Neural progenitor cell (in vitro differentiated cells): Measurements from ENCODE around the gene NEIL1. TPM values are rescaled to one million over a fixed set of nuclear protein-coding genes. Genes with fewer than 3 reads are reported as not detected.

ENCODE experiments used
- DNase-seq: peaks from one replicate; pipeline ENCODE4 v3.0.0-alpha.2; 2016; ENCODE audit warnings: low spot score
- H2AFZ ChIP-seq: fragments of 200-600 bp; sonication (generic); replicated peaks from 2 replicates; pipeline ENCODE4 v1.6.1; 2016; ENCODE audit warnings: antibody characterized with exemption
- H3F3A ChIP-seq: fragments of 200-600 bp; sonication (generic); 2 replicates; pipeline ENCODE4 v1.6.1; 2016; ENCODE audit warnings: antibody characterized with exemption, low read depth
- H3K27ac ChIP-seq: fragments of 200-600 bp; sonication (generic); 2 replicates; pipeline ENCODE4 v1.5.1; 2016; ENCODE audit warnings: mild to moderate bottlenecking
- H3K27me3 ChIP-seq: fragments of 200-600 bp; sonication (generic); 2 replicates; pipeline ENCODE4 v1.6.1; 2016; ENCODE audit warnings: mild to moderate bottlenecking, moderate library complexity
- H3K36me3 ChIP-seq: fragments of 200-600 bp; sonication (generic); 2 replicates; pipeline ENCODE4 v1.5.1; 2016
- H3K4me1 ChIP-seq: fragments of 200-600 bp; sonication (generic); 2 replicates; pipeline ENCODE4 v1.6.1; 2016; ENCODE audit warnings: mixed run types
- H3K4me2 ChIP-seq: fragments of 200-600 bp; sonication (generic); 2 replicates; pipeline ENCODE4 v1.6.1; 2016
- H3K4me3 ChIP-seq: fragments of 200-600 bp; sonication (generic); 2 replicates; pipeline ENCODE4 v1.5.1; 2016
- H3K79me2 ChIP-seq: fragments of 200-600 bp; sonication (generic); 2 replicates; pipeline ENCODE4 v1.6.1; 2016; ENCODE audit warnings: low read depth
- H3K9ac ChIP-seq: fragments of 200-600 bp; sonication (generic); 2 replicates; pipeline ENCODE4 v1.6.1; 2016
- H3K9me3 ChIP-seq: fragments of 200-600 bp; sonication (generic); 2 replicates; pipeline ENCODE4 v1.5.1; 2016; ENCODE audit warnings: low read depth
- H4K20me1 ChIP-seq: fragments of 200-600 bp; sonication (generic); 2 replicates; pipeline ENCODE4 v1.6.1; 2016; ENCODE audit warnings: low read depth
- H3K27ac Mint-ChIP-seq: 3 replicates; pipeline ENCODE4 v1.8.0; 2021; ENCODE audit warnings: mixed read lengths
- H3K27me3 Mint-ChIP-seq: 2 replicates; pipeline ENCODE4 v1.8.0; 2022; ENCODE audit warnings: low read depth, mild to moderate bottlenecking, inconsistent platforms, moderate library complexity, mixed read lengths; ENCODE audit not compliant: insufficient read depth
- H3K36me3 Mint-ChIP-seq: 3 replicates; pipeline ENCODE4 v1.8.0; 2021; ENCODE audit warnings: mixed read lengths
- H3K4me1 Mint-ChIP-seq: 3 replicates; pipeline ENCODE4 v1.8.0; 2021; ENCODE audit warnings: mixed read lengths
- H3K4me3 Mint-ChIP-seq: 3 replicates; pipeline ENCODE4 v1.8.0; 2021; ENCODE audit warnings: mild to moderate bottlenecking, moderate library complexity, mixed read lengths
- H3K9me3 Mint-ChIP-seq: 3 replicates; pipeline ENCODE4 v1.8.0; 2020; ENCODE audit warnings: mixed read lengths
- EZH2 ChIP-seq: fragments of 200-600 bp; sonication (generic); IDR thresholded peaks from 2 replicates; pipeline ENCODE4 v1.6.1; 2017; ENCODE audit warnings: antibody characterized with exemption, mild to moderate bottlenecking, moderate library complexity
- EZH2phosphoT487 ChIP-seq: fragments of 200-600 bp; sonication (generic); IDR thresholded peaks from 2 replicates; pipeline ENCODE4 v1.6.1; 2017; ENCODE audit warnings: antibody characterized with exemption
- total RNA-seq: library from RNA; depleted of rRNA; stranded (reverse); fragments of >200 nt; gene quantifications from 2 replicates; pipeline ENCODE4 v1.2.3, GENCODE V29; 2015; ENCODE audit warnings: low replicate concordance
- TF ChIP-seq, protein P1 (sequence below): fragments of 200-600 bp; sonication (generic); IDR thresholded peaks from 2 replicates; pipeline ENCODE4 v1.5.1; 2017; ENCODE audit warnings: antibody characterized with exemption, mild to moderate bottlenecking

The NEIL1 gene
- total RNA-seq, 1 donor from 2014 or later = 11.2 TPM

- Histone ChIP-seq H3K4me1 (no peaks in the 10 kb centered on the region), H3K4me2 (no peak overlapping the region), H4K20me1 (no peaks in the 10 kb centered on the region), H3K36me3 (no peaks in the 10 kb centered on the region), H3K79me2 (no peaks in the 10 kb centered on the region), H3K27ac (no peak overlapping the region), H3K9me3 (no peaks in the 10 kb centered on the region), H3F3A (no peaks in the 10 kb centered on the region), H3K9ac (no peak overlapping the region), H2AFZ (no peak overlapping the region), H3K4me3 (no peak overlapping the region), H3K27me3 (no peaks in the 10 kb centered on the region)
- no peaks in the 10 kb centered on the region for H3K9me3 Mint-ChIP-seq
- H3K4me3 Mint-ChIP-seq = no peak overlapping the region
- H3K36me3 Mint-ChIP-seq = peaks cover 8% of the 10 kb centered on the region
- H3K27me3 Mint-ChIP-seq = no peaks in the 10 kb centered on the region
- no peaks in the 10 kb centered on the region for H3K4me1 Mint-ChIP-seq
- no peak for DNase-seq
- TF ChIP-seq, protein P1, sequence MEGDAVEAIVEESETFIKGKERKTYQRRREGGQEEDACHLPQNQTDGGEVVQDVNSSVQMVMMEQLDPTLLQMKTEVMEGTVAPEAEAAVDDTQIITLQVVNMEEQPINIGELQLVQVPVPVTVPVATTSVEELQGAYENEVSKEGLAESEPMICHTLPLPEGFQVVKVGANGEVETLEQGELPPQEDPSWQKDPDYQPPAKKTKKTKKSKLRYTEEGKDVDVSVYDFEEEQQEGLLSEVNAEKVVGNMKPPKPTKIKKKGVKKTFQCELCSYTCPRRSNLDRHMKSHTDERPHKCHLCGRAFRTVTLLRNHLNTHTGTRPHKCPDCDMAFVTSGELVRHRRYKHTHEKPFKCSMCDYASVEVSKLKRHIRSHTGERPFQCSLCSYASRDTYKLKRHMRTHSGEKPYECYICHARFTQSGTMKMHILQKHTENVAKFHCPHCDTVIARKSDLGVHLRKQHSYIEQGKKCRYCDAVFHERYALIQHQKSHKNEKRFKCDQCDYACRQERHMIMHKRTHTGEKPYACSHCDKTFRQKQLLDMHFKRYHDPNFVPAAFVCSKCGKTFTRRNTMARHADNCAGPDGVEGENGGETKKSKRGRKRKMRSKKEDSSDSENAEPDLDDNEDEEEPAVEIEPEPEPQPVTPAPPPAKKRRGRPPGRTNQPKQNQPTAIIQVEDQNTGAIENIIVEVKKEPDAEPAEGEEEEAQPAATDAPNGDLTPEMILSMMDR = no peak
- TF ChIP-seq EZH2phosphoT487 (no peak), EZH2 (no peak)
- H3K27ac Mint-ChIP-seq = no peak overlapping the region
Observed at GRCh38 chr15:75359537-75360250, 12.9 kb downstream of the NEIL1 start.

- no peaks in the 10 kb centered on the region for H3K9me3 Mint-ChIP-seq
Observed at GRCh38 chr15:75360391-75360790, 13.6 kb downstream of the NEIL1 start.

DNA sequence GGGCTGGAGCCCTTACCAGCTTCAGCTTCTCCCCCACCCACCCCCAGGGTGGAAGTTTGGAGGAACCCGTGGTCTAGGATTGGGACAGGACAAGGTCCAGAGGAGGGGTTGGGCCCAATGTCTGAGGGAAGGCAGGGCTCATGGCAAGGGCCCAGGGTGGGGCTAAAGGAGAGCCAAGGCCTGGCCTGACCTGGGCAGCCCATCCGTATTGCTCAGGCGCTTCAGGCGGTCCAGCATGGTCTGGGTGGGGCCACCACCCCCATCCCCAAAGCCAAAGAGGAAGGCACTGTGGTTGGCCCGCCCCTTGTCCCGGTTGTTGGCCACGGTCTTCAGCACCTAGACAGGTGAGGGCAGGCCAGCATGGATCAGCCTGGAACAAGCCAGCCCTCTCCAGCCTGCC lies 14.0 kb downstream of the NEIL1 start:
- H3K9ac ChIP-seq = no peak overlapping the region
- DNase-seq = no peak
- H3F3A ChIP-seq = no peaks in the 10 kb centered on the region
- no peak overlapping the region for H2AFZ ChIP-seq
- peaks cover 8% of the 10 kb centered on the region for H3K36me3 Mint-ChIP-seq
- no peaks in the 10 kb centered on the region for H4K20me1 ChIP-seq
- H3K4me2 ChIP-seq = no peak overlapping the region
- no peak overlapping the region for H3K4me3 Mint-ChIP-seq
- TF ChIP-seq EZH2phosphoT487 (no peak), EZH2 (no peak)
- TF ChIP-seq, protein P1 = no peak
- H3K4me3 ChIP-seq = no peak overlapping the region
- H3K9me3 ChIP-seq = no peaks in the 10 kb centered on the region
- H3K4me1 ChIP-seq = no peaks in the 10 kb centered on the region
- H3K27me3 Mint-ChIP-seq = no peaks in the 10 kb centered on the region
- no peaks in the 10 kb centered on the region for H3K9me3 Mint-ChIP-seq
- H3K27ac ChIP-seq = no peak overlapping the region
- H3K79me2 ChIP-seq = no peaks in the 10 kb centered on the region
- H3K27ac Mint-ChIP-seq = no peak overlapping the region
- H3K36me3 ChIP-seq = no peaks in the 10 kb centered on the region
- no peaks in the 10 kb centered on the region for H3K4me1 Mint-ChIP-seq
- H3K27me3 ChIP-seq = no peaks in the 10 kb centered on the region

More at GRCh38 chr15:75360391-75360790, 13.6 kb downstream of the NEIL1 start:
- no peaks in the 10 kb centered on the region for H3K79me2 ChIP-seq
- TF ChIP-seq EZH2phosphoT487 (no peak), EZH2 (no peak)
- TF ChIP-seq, protein P1 = no peak
- no peaks in the 10 kb centered on the region for H3F3A ChIP-seq
- no peak overlapping the region for H2AFZ ChIP-seq
- no peaks in the 10 kb centered on the region for H3K9me3 ChIP-seq
- H3K4me2 ChIP-seq = no peak overlapping the region
- no peak for DNase-seq
- no peaks in the 10 kb centered on the region for H3K27me3 Mint-ChIP-seq
- H3K27ac Mint-ChIP-seq = peak overlapping the region; percentile 50
- no peak overlapping the region for H3K4me3 ChIP-seq
- no peaks in the 10 kb centered on the region for H3K27me3 ChIP-seq
- H3K4me1 Mint-ChIP-seq = no peaks in the 10 kb centered on the region
- H3K36me3 Mint-ChIP-seq = peaks cover 8% of the 10 kb centered on the region
- H4K20me1 ChIP-seq = no peaks in the 10 kb centered on the region
- H3K4me3 Mint-ChIP-seq = peak overlapping the region; percentile 4
- H3K27ac ChIP-seq = no peak overlapping the region
- no peaks in the 10 kb centered on the region for H3K36me3 ChIP-seq
- H3K4me1 ChIP-seq = no peaks in the 10 kb centered on the region
- H3K9ac ChIP-seq = no peak overlapping the region
